Activated naive CD8-positive, alpha-beta T cell (primary cell): ENCODE data around the gene NDRG2.
"Not testable (repeated sequence)": the region's sequence is repeated elsewhere in the genome, so short reads cannot be mapped to it uniquely, and the experiment has no call there.

Experiments used
- H3K27ac Mint-ChIP-seq: one replicate; pipeline ENCODE4 v1.8.0; 2021; ENCODE audit warnings: mixed read lengths
- H3K27me3 Mint-ChIP-seq: one replicate; pipeline ENCODE4 v1.8.0; 2021; ENCODE audit warnings: mixed read lengths
- H3K36me3 Mint-ChIP-seq: one replicate; pipeline ENCODE4 v1.8.0; 2021; ENCODE audit warnings: mixed read lengths
- H3K4me1 Mint-ChIP-seq: one replicate; pipeline ENCODE4 v1.8.0; 2021; ENCODE audit warnings: low read depth, mixed read lengths
- H3K4me3 Mint-ChIP-seq: one replicate; pipeline ENCODE4 v1.8.0; 2021; ENCODE audit warnings: mild to moderate bottlenecking, mixed read lengths
- H3K9me3 Mint-ChIP-seq: one replicate; pipeline ENCODE4 v1.8.0; 2021; ENCODE audit warnings: low read depth, mixed read lengths

The NDRG2 gene

GRCh38 chr14:21043387-21043973 lies 18.6 kb upstream of the NDRG2 start:
- Mint-ChIP-seq H3K27ac (no peak overlapping the region), H3K9me3 (no peaks in the 10 kb centered on the region), H3K36me3 (no peaks in the 10 kb centered on the region), H3K4me1 (peaks cover 7% of the 10 kb centered on the region), H3K4me3 (no peak overlapping the region), H3K27me3 (peaks cover 6% of the 10 kb centered on the region)

- H3K27ac Mint-ChIP-seq, result no peak overlapping the region
- H3K36me3 Mint-ChIP-seq, result no peaks in the 10 kb centered on the region
- H3K9me3 Mint-ChIP-seq, result no peaks in the 10 kb centered on the region
- H3K4me1 Mint-ChIP-seq, result peaks cover 7% of the 10 kb centered on the region
- H3K27me3 Mint-ChIP-seq, result peaks cover 6% of the 10 kb centered on the region
- H3K4me3 Mint-ChIP-seq, result no peak overlapping the region
These were observed 18.1 kb upstream of the NDRG2 start for GRCh38 chr14:21042918-21043317.

- Mint-ChIP-seq H3K27me3 (peaks cover 4% of the 10 kb centered on the region), H3K36me3 (no peaks in the 10 kb centered on the region), H3K4me1 (peaks cover 7% of the 10 kb centered on the region), H3K9me3 (no peaks in the 10 kb centered on the region), H3K27ac (no peak within 1 kb of the TSS), H3K4me3 (no peak within 1 kb of the TSS)
These were observed 17.0 kb upstream of the NDRG2 start, which contains the start of gene RNASE7 for GRCh38 chr14:21041676-21042433. RNASE7 (plus strand) TSS chr14:21042362; CDS start chr14:21042993, 631 bp downstream.

- H3K36me3 Mint-ChIP-seq, H3K4me1 Mint-ChIP-seq, H3K4me3 Mint-ChIP-seq, H3K27ac Mint-ChIP-seq, H3K9me3 Mint-ChIP-seq, H3K27me3 Mint-ChIP-seq: not testable (repeated sequence)
These were observed 16.1 kb upstream of the NDRG2 start for GRCh38 chr14:21040941-21041340.

- Mint-ChIP-seq H3K36me3 (no peaks in the 10 kb centered on the region), H3K27me3 (peaks cover 4% of the 10 kb centered on the region), H3K9me3 (no peaks in the 10 kb centered on the region), H3K4me3 (no peak overlapping the region), H3K27ac (no peak overlapping the region), H3K4me1 (peaks cover 7% of the 10 kb centered on the region)
These were observed 15.6 kb upstream of the NDRG2 start for GRCh38 chr14:21040370-21040925.

GRCh38 chr14:21039585-21040369 lies 14.9 kb upstream of the NDRG2 start:
- H3K27ac Mint-ChIP-seq, result no peak overlapping the region
- H3K4me1 Mint-ChIP-seq, result peaks cover 7% of the 10 kb centered on the region
- H3K9me3 Mint-ChIP-seq, result no peaks in the 10 kb centered on the region
- H3K36me3 Mint-ChIP-seq, result no peaks in the 10 kb centered on the region
- H3K4me3 Mint-ChIP-seq, result no peak overlapping the region
- peaks cover 4% of the 10 kb centered on the region for H3K27me3 Mint-ChIP-seq

GRCh38 chr14:21038441-21039422 lies 13.9 kb upstream of the NDRG2 start:
- no peak overlapping the region for H3K4me3 Mint-ChIP-seq
- H3K27ac Mint-ChIP-seq, result no peak overlapping the region
- H3K9me3 Mint-ChIP-seq, result no peaks in the 10 kb centered on the region
- no peaks in the 10 kb centered on the region for H3K4me1 Mint-ChIP-seq
- H3K27me3 Mint-ChIP-seq, result peaks cover 4% of the 10 kb centered on the region
- no peaks in the 10 kb centered on the region for H3K36me3 Mint-ChIP-seq

- Mint-ChIP-seq H3K27me3 (no peaks in the 10 kb centered on the region), H3K36me3 (no peaks in the 10 kb centered on the region), H3K4me3 (no peak overlapping the region), H3K27ac (no peak overlapping the region), H3K4me1 (no peaks in the 10 kb centered on the region), H3K9me3 (no peaks in the 10 kb centered on the region)
These were observed 12.3 kb upstream of the NDRG2 start for GRCh38 chr14:21037156-21037555.

GRCh38 chr14:21036751-21037150 lies 11.9 kb upstream of the NDRG2 start:
- Mint-ChIP-seq H3K9me3 (no peaks in the 10 kb centered on the region), H3K27me3 (no peaks in the 10 kb centered on the region), H3K27ac (no peak overlapping the region), H3K4me1 (no peaks in the 10 kb centered on the region), H3K36me3 (no peaks in the 10 kb centered on the region), H3K4me3 (no peak overlapping the region)

GRCh38 chr14:21034707-21035106 lies 9.8 kb upstream of the NDRG2 start, which contains the start of gene RNASE13:
RNASE13 (minus strand) TSS chr14:21034807; CDS start chr14:21034288, 519 bp downstream.
- Mint-ChIP-seq H3K4me1 (no peaks in the 10 kb centered on the region), H3K4me3 (no peak within 1 kb of the TSS), H3K36me3 (no peaks in the 10 kb centered on the region), H3K27ac (no peak within 1 kb of the TSS), H3K27me3 (no peaks in the 10 kb centered on the region), H3K9me3 (no peaks in the 10 kb centered on the region)

- no peak overlapping the region for H3K27ac Mint-ChIP-seq
- H3K27me3 Mint-ChIP-seq, result no peaks in the 10 kb centered on the region
- no peak overlapping the region for H3K4me3 Mint-ChIP-seq
- no peaks in the 10 kb centered on the region for H3K9me3 Mint-ChIP-seq
- H3K4me1 Mint-ChIP-seq, result no peaks in the 10 kb centered on the region
- H3K36me3 Mint-ChIP-seq, result no peaks in the 10 kb centered on the region
These were observed 8.4 kb upstream of the NDRG2 start for GRCh38 chr14:21033133-21033698.

- Mint-ChIP-seq H3K27me3 (no peaks in the 10 kb centered on the region), H3K4me1 (no peaks in the 10 kb centered on the region), H3K27ac (no peak overlapping the region), H3K4me3 (no peak overlapping the region), H3K36me3 (no peaks in the 10 kb centered on the region), H3K9me3 (no peaks in the 10 kb centered on the region)
These were observed 7.7 kb upstream of the NDRG2 start for GRCh38 chr14:21032326-21033132.

GRCh38 chr14:21030531-21030930 lies 5.7 kb upstream of the NDRG2 start:
- no peaks in the 10 kb centered on the region for H3K27me3 Mint-ChIP-seq
- no peak overlapping the region for H3K27ac Mint-ChIP-seq
- H3K36me3 Mint-ChIP-seq, result no peaks in the 10 kb centered on the region
- H3K4me1 Mint-ChIP-seq, result peaks cover 1% of the 10 kb centered on the region
- no peak overlapping the region for H3K4me3 Mint-ChIP-seq
- H3K9me3 Mint-ChIP-seq, result no peaks in the 10 kb centered on the region
